Stimulated activated naive CD8-positive, alpha-beta T cell treated with anti-CD3 and anti-CD28 coated beads, Interleukin-15, Interleukin-2, amounts not matched to agents 100 ng/mL and 50 ng/mL, for 24 hours (primary cell): ENCODE measurements around the gene MAP3K3.
"Not testable (repeated sequence)": the region's sequence is repeated elsewhere in the genome, so short reads cannot be mapped to it uniquely, and the experiment has no call there.

Source experiments
- H3K27ac Mint-ChIP-seq: one replicate; pipeline ENCODE4 v1.8.0; 2021; ENCODE audit warnings: mild to moderate bottlenecking, mixed read lengths
- H3K27me3 Mint-ChIP-seq: one replicate; pipeline ENCODE4 v1.8.0; 2021; ENCODE audit warnings: mixed read lengths
- H3K36me3 Mint-ChIP-seq: one replicate; pipeline ENCODE4 v1.8.0; 2021; ENCODE audit warnings: low read depth, mixed read lengths
- H3K4me1 Mint-ChIP-seq: one replicate; pipeline ENCODE4 v1.8.0; 2021; ENCODE audit warnings: low read depth, mixed read lengths
- H3K4me3 Mint-ChIP-seq: one replicate; pipeline ENCODE4 v1.8.0; 2021; ENCODE audit warnings: mild to moderate bottlenecking, mixed read lengths
- H3K9me3 Mint-ChIP-seq: one replicate; pipeline ENCODE4 v1.8.0; 2021; ENCODE audit warnings: mixed read lengths

The MAP3K3 gene

DNA sequence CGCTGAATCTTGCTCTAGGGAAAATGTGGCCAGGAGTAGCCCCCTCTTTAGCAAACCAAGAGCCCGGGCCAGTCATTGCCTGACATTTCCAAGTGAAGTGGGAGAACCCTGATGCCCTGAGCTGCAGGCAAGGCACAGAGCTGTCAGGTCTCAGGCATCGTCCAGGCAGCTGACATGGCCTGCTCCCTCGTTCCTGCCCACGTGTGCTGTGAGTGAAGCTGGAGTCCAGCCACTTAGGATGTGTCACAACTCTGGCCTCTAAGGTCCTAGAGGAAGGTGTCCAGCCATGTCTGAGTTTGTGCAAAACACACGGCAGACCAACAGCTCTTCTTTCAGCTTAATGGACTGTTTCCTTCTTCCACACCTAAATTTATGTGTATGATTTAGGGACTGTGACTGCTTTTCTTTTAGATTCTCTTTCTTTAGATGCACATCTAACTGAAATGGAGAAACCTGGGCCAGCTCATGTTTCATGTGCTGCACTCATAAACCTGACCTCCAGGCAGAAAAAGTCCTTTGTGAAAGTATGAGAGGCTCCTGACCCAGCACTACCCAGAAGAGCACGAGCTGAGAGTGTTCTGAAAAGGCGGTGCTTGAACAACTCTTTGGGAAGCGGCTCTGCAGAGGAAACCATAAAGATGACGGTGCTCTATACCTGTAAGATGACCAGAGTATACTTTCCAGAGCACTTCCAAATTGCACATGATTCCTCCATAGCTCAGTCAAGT, 92.5 kb downstream of the MAP3K3 start:
- Mint-ChIP-seq H3K9me3 (no peaks in the 10 kb centered on the region), H3K4me1 (peaks cover 9% of the 10 kb centered on the region), H3K36me3 (peaks cover 36% of the 10 kb centered on the region), H3K4me3 (no peak overlapping the region), H3K27ac (no peak overlapping the region), H3K27me3 (no peaks in the 10 kb centered on the region)

GRCh38 chr17:63716426-63716825, 94.2 kb downstream of the MAP3K3 start:
- H3K27ac Mint-ChIP-seq = no peak overlapping the region
- H3K4me3 Mint-ChIP-seq = no peak overlapping the region
- H3K4me1 Mint-ChIP-seq = no peaks in the 10 kb centered on the region
- no peaks in the 10 kb centered on the region for H3K27me3 Mint-ChIP-seq
- H3K36me3 Mint-ChIP-seq = peaks cover 29% of the 10 kb centered on the region
- H3K9me3 Mint-ChIP-seq = no peaks in the 10 kb centered on the region

GRCh38 chr17:63718988-63719387, 96.8 kb downstream of the MAP3K3 start:
- no peaks in the 10 kb centered on the region for H3K4me1 Mint-ChIP-seq
- no peaks in the 10 kb centered on the region for H3K27me3 Mint-ChIP-seq
- H3K27ac Mint-ChIP-seq = no peak overlapping the region
- no peak overlapping the region for H3K4me3 Mint-ChIP-seq
- H3K36me3 Mint-ChIP-seq = peaks cover 25% of the 10 kb centered on the region
- no peaks in the 10 kb centered on the region for H3K9me3 Mint-ChIP-seq

- not testable (repeated sequence) for H3K27me3 Mint-ChIP-seq, H3K4me1 Mint-ChIP-seq, H3K27ac Mint-ChIP-seq, H3K4me3 Mint-ChIP-seq, H3K9me3 Mint-ChIP-seq
- H3K36me3 Mint-ChIP-seq = peaks cover 27% of the 10 kb centered on the region
Measured at GRCh38 chr17:63720194-63720593, 98.0 kb downstream of the MAP3K3 start.

- Mint-ChIP-seq H3K27me3 (no peaks in the 10 kb centered on the region), H3K4me1 (no peaks in the 10 kb centered on the region), H3K9me3 (no peaks in the 10 kb centered on the region), H3K36me3 (peaks cover 34% of the 10 kb centered on the region), H3K27ac (no peak overlapping the region), H3K4me3 (no peak overlapping the region)
Measured at GRCh38 chr17:63722403-63722802, 100.2 kb downstream of the MAP3K3 start.

- Mint-ChIP-seq H3K36me3 (peaks cover 22% of the 10 kb centered on the region), H3K27ac (no peak overlapping the region)
Measured at GRCh38 chr17:63735691-63736090, 113.5 kb downstream of the MAP3K3 start.

DNA sequence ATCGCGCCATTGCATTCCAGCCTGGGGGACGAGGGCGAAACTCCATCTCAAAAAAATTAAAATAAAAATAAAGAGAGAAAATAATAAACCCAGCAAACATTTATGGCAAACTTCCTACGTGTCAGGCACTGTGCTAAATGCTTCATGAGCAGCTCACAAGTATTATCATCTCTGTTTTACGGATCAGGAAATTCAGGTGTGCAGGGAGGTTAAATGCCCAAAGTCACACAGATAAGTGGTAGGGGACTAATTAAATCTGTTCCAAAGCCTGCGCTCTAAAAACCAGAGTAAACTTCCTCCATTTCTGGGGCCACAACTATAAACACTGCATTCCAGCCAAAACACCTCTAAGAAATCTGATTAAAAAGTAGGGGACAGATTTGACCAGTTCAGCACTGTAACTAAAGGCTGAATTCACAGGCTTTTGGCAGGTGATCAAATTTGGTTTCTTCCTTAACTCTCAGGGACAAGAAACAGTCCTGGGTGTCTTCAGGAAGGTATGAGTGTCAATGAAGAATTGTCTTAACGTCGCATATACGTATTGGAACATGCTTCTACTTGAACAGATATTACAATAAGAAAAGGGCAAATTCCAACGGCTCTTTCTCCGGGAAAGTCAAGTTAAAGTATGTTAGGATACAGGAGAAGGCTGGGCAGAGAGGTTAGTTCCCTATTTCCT, 118.4 kb downstream of the MAP3K3 start:
- Mint-ChIP-seq H3K4me1 (peaks cover 25% of the 10 kb centered on the region), H3K27ac (peak overlapping the region; percentile 95), H3K9me3 (no peaks in the 10 kb centered on the region), H3K36me3 (peaks cover 10% of the 10 kb centered on the region), H3K4me3 (peak overlapping the region; percentile 86), H3K27me3 (no peaks in the 10 kb centered on the region)

More at GRCh38 chr17:63735691-63736090, 113.5 kb downstream of the MAP3K3 start:
- Mint-ChIP-seq H3K9me3 (no peaks in the 10 kb centered on the region), H3K4me3 (no peak overlapping the region), H3K27me3 (no peaks in the 10 kb centered on the region), H3K4me1 (peaks cover 14% of the 10 kb centered on the region)

DNA sequence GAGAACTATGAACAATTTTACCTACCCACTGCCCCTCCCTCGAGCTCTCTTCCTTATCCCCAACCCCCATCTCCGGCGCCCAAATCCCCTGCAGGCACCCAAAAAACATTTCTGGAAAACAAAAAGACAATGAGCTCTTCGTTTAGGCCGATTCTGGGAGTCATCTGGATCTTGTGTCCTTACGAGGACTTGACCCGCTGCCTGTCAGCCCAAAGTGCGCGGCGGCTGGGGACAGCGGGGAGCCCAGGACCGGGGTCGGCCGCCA, 118.9 kb downstream of the MAP3K3 start:
- no peaks in the 10 kb centered on the region for H3K9me3 Mint-ChIP-seq
- H3K27ac Mint-ChIP-seq = peak overlapping the region; percentile 95
- H3K36me3 Mint-ChIP-seq = peaks cover 15% of the 10 kb centered on the region
- no peaks in the 10 kb centered on the region for H3K27me3 Mint-ChIP-seq
- H3K4me3 Mint-ChIP-seq = peak overlapping the region; percentile 86
- H3K4me1 Mint-ChIP-seq = peaks cover 25% of the 10 kb centered on the region

DNA sequence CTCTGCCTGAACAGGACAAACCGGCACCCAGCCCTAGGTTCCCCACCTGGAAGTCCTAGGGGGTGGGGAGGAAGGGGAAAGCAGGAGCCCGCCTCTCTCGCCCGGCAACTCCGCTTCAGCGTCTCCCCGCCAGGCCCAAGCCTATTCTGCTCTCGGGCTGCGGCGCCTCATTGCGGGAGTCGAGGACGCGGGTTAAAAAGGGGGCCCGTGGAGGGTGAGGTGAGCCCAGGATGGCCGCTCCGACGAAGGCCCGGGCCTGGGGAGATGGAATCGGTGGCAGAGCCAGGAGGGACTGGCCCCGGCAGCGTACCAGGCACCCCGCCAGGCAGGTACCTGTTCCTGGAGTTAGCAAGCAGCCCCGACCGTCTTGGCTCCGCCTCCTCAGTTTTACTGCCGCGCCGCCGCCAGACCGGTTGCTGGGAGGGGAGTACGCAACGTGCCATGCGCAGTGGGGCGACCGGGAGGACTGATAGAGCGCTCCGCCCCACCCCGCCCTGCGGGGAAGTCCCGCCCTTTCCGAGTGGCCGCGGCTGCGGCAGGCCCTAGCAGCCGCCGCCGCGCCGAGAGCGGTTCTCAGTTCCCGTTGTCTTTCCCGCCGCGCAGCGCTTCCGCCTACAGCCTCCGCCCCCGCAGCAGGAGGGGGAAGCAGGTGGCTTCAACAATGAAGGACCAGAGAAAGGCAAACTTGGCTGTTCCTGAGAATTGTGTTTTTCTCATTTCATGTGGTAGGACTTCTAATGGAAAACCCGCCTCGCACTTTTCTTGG, 119.4 kb downstream of the MAP3K3 start, which contains the start of gene STRADA:
TSS of gene STRADA (minus strand) at position 392 of the 766 bp plus-strand sequence. CDS start 13,430 bp downstream, outside the sequence.
- no peaks in the 10 kb centered on the region for H3K27me3 Mint-ChIP-seq
- H3K27ac Mint-ChIP-seq = peak within 1 kb of the TSS; percentile 95
- H3K9me3 Mint-ChIP-seq = no peaks in the 10 kb centered on the region
- peak within 1 kb of the TSS; percentile 86 for H3K4me3 Mint-ChIP-seq
- H3K4me1 Mint-ChIP-seq = peaks cover 25% of the 10 kb centered on the region
- peaks cover 18% of the 10 kb centered on the region for H3K36me3 Mint-ChIP-seq
